Neuronal stem cell (in vitro differentiated cells): ENCODE results near the gene MSH5.
A peak's percentile ranks its signal among the peaks of the same experiment; 100 is the strongest.

Experiments used
- DNase-seq: peaks from one replicate; pipeline ENCODE4 v3.0.0-alpha.2; 2013; ENCODE audit warnings: low spot score
- H2AFZ ChIP-seq: one replicate; pipeline ENCODE4 v1.6.1; 2013; ENCODE audit warnings: mild to moderate bottlenecking, low read length, inconsistent platforms
- H2AK5ac ChIP-seq: 2 replicates; pipeline ENCODE4 v1.6.1; 2013; ENCODE audit warnings: low read depth, mild to moderate bottlenecking, inconsistent platforms, low read length, moderate library complexity, mixed read lengths
- H2BK120ac ChIP-seq: 2 replicates; pipeline ENCODE4 v1.6.1; 2013; ENCODE audit warnings: low read depth, mild to moderate bottlenecking, inconsistent platforms, low read length, moderate library complexity, mixed read lengths
- H2BK12ac ChIP-seq: one replicate; pipeline ENCODE4 v1.6.1; 2013; ENCODE audit warnings: low read length, inconsistent platforms
- H2BK15ac ChIP-seq: 2 replicates; pipeline ENCODE4 v1.6.1; 2013; ENCODE audit warnings: mild to moderate bottlenecking, low read length, inconsistent platforms, mixed read lengths
- H2BK5ac ChIP-seq: one replicate; pipeline ENCODE4 v1.6.1; 2013; ENCODE audit warnings: inconsistent platforms, mild to moderate bottlenecking, low read length, moderate library complexity
- H3K14ac ChIP-seq: one replicate; pipeline ENCODE4 v1.6.1; 2013; ENCODE audit warnings: low read length, inconsistent platforms
- H3K18ac ChIP-seq: 2 replicates; pipeline ENCODE4 v1.6.1; 2013; ENCODE audit warnings: low read length, inconsistent platforms
- H3K23ac ChIP-seq: 2 replicates; pipeline ENCODE4 v1.6.1; 2013; ENCODE audit warnings: low read depth, mild to moderate bottlenecking, mixed read lengths, low read length, inconsistent platforms; ENCODE audit not compliant: poor library complexity
- H3K27ac ChIP-seq: replicated peaks from 3 replicates; pipeline ENCODE4 v1.5.1; 2013; ENCODE audit warnings: low read length, inconsistent platforms
- H3K27me3 ChIP-seq, 3 experiments: 2 replicates each; pipeline ENCODE4 v1.6.1; 2013; ENCODE audit warnings: low read length in 3 of 3, mild to moderate bottlenecking in 2 of 3, inconsistent platforms in 1 of 3, low read depth in 1 of 3, mixed read lengths in 1 of 3, moderate library complexity in 1 of 3; ENCODE audit not compliant: control insufficient read depth in 3 of 3, insufficient read depth in 3 of 3
- H3K36me3 ChIP-seq, 2 donors: replicated peaks in 1 of 2; 2 replicates each; pipeline ENCODE4 v1.6.1; 2013; ENCODE audit warnings: low read length in 2 of 2; ENCODE audit not compliant: control insufficient read depth in 2 of 2, insufficient read depth in 2 of 2
- H3K4ac ChIP-seq: 2 replicates; pipeline ENCODE4 v1.6.1; 2013; ENCODE audit warnings: inconsistent platforms, mild to moderate bottlenecking, low read length, moderate library complexity
- H3K4me1 ChIP-seq, 2 donors: 1 replicate in 1 of 2; 2 replicates in 1 of 2; pipeline ENCODE4 v1.6.1; 2013; ENCODE audit warnings: low read length in 2 of 2, low read depth in 1 of 2; ENCODE audit not compliant: control insufficient read depth in 2 of 2, insufficient read depth in 1 of 2
- H3K4me2 ChIP-seq: one replicate; pipeline ENCODE4 v1.6.1; 2013; ENCODE audit warnings: mild to moderate bottlenecking, low read length, inconsistent platforms; ENCODE audit not compliant: insufficient read depth, poor library complexity, severe bottlenecking
- H3K4me3 ChIP-seq, 2 donors: 2 replicates each; pipeline ENCODE4 v1.5.1; 2013; ENCODE audit warnings: low read length in 2 of 2, mild to moderate bottlenecking in 2 of 2, inconsistent platforms in 1 of 2, moderate library complexity in 1 of 2
- H3K79me1 ChIP-seq: one replicate; pipeline ENCODE4 v1.6.1; 2013; ENCODE audit warnings: low read depth, mild to moderate bottlenecking, inconsistent platforms, low read length, moderate library complexity
- H3K9ac ChIP-seq: one replicate; pipeline ENCODE4 v1.6.1; 2013; ENCODE audit warnings: mild to moderate bottlenecking, low read depth, low read length, inconsistent platforms; ENCODE audit not compliant: poor library complexity
- H3K9me3 ChIP-seq, 2 donors: replicated peaks in 1 of 2; 2 replicates each; pipeline versions ENCODE3 to v1.6.1; 2013; ENCODE audit warnings: low read length in 2 of 2, mild to moderate bottlenecking in 2 of 2, inconsistent platforms in 1 of 2, low read depth in 1 of 2, mixed read lengths in 1 of 2, moderate library complexity in 1 of 2; ENCODE audit not compliant: control insufficient read depth in 2 of 2, insufficient read depth in 1 of 2
- H4K8ac ChIP-seq: one replicate; pipeline ENCODE4 v1.6.1; 2013; ENCODE audit warnings: low read depth, mild to moderate bottlenecking, inconsistent platforms, low read length, moderate library complexity
- H4K91ac ChIP-seq: one replicate; pipeline ENCODE4 v1.6.1; 2013; ENCODE audit warnings: low read length, low read depth, mild to moderate bottlenecking, inconsistent platforms; ENCODE audit not compliant: poor library complexity
- WGBS, 2 donors: extraction: QIAGEN DNeasy Blood & Tissue Kit; methylation state at CpG; one replicate each; pipeline ENCODE4 v1.1.7; 2013; ENCODE audit warnings: missing lambda C conversion rate in 2 of 2, mixed read lengths in 1 of 2; ENCODE audit not compliant: insufficient read length in 2 of 2, insufficient replicate concordance in 1 of 2; ENCODE audit errors: extremely low coverage in 2 of 2; 5-methylcytosine and 5-hydroxymethylcytosine counted together

MSH5 gene

DNA sequence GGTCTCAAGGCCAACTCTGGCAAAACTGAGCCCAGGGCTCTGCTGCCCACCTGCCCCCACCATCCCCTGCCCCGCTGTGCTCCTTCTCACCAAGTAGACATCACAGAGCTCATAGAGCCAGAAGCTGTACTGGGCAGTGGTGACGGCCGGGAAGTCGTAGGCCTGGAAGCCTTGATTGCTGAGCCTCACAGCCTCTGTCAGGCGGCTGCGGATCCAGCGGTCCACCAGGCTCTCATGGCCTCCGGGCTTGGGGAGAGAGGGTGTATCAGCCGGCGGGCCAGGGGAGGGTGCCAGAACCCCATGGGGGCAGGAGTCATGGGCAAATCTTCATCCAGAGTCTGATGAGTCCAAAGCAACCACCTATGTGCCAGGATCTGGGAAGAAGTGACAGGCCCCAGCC is 40.1 kb downstream of the MSH5 start:
- Histone ChIP-seq H3K4me1 (peaks cover 4 to 8% of the 10 kb centered on the region in 2 donors), H2BK120ac (no peak overlapping the region), H3K9me3 (no peaks in the 10 kb centered on the region), H3K79me1 (peaks cover 2% of the 10 kb centered on the region), H2BK5ac (no peak overlapping the region), H3K9ac (no peak overlapping the region), H4K91ac (no peak overlapping the region), H2BK12ac (no peak overlapping the region), H3K23ac (no peak overlapping the region), H2AFZ (no peak overlapping the region), H3K36me3 (peaks cover 53 to 74% of the 10 kb centered on the region in 2 donors), H3K27ac (no peak overlapping the region), H2AK5ac (no peak overlapping the region), H3K18ac (no peak overlapping the region), H3K4ac (no peak overlapping the region), H4K8ac (no peak overlapping the region), H3K27me3 (no peaks in the 10 kb centered on the region), H3K4me3 (no peak overlapping the region), H3K4me2 (no peak overlapping the region), H3K14ac (no peak overlapping the region), H2BK15ac (no peak overlapping the region)
- DNase-seq = no peak
- WGBS, 2 donors = no CpG with 5 or more reads among the region's 10 CpGs

DNA sequence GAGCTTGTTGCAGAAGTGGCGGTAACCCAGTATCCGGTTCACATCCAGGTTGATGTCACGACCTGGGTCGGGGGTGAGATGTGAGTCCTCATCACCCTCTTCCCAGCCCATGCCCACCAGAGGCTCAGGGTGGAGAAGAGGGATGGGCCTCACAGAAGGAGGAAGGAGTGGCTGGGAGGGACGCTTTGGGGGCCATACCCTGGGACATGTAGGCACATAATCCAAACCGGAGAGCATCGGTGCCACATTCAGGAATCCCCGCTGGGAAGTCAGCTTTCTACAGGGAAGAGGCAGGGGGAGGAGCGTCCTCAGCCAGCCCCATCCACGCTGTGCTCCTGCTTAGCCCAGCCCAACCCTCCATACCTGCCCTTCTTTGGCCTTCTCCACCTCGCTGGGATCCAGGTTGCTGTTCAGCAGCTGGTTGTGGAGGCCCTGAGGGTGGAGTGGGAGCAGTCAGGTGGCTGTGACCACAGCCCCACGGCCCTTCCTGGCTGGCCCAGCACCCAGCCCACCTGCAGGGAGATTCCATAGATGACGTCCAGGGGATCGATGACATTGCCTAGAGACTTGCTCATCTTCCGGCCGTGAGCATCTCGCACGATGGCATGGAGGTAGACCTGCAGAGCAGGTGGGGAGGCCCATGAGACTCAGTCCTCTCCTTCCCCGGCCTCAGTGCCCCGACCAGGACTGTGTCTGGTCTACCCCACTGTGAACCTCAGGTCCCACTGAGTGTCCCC is 40.9 kb downstream of the MSH5 start:
- Histone ChIP-seq H4K91ac (no peak overlapping the region), H2BK120ac (no peak overlapping the region), H3K14ac (peak overlapping the region; percentile 8), H3K4me3 (no peak overlapping the region), H3K36me3 (peaks cover 59 to 82% of the 10 kb centered on the region in 2 donors), H4K8ac (no peak overlapping the region), H3K4ac (no peak overlapping the region), H2AFZ (no peak overlapping the region), H3K23ac (no peak overlapping the region), H3K9ac (peak overlapping the region; percentile 44), H3K27ac (no peak overlapping the region), H3K27me3 (no peaks in the 10 kb centered on the region), H2AK5ac (no peak overlapping the region), H2BK12ac (peak overlapping the region; percentile 73), H2BK5ac (peak overlapping the region; percentile 24), H3K4me1 (peaks cover 4 to 8% of the 10 kb centered on the region in 2 donors), H3K9me3 (no peaks in the 10 kb centered on the region), H3K79me1 (peaks cover 2% of the 10 kb centered on the region), H3K18ac (no peak overlapping the region), H3K4me2 (no peak overlapping the region), H2BK15ac (no peak overlapping the region)
- no peak for DNase-seq
- no CpG with 5 or more reads among the region's 20 CpGs for WGBS, 2 donors

GRCh38 chr6:31781244-31782125 is 41.7 kb downstream of the MSH5 start:
- H2BK12ac ChIP-seq = no peak overlapping the region
- H3K9ac ChIP-seq = no peak overlapping the region
- H3K14ac ChIP-seq = no peak overlapping the region
- no peak overlapping the region for H2AFZ ChIP-seq
- H3K4me3 ChIP-seq = no peak overlapping the region
- no peak overlapping the region for H2BK15ac ChIP-seq
- no peak overlapping the region for H2AK5ac ChIP-seq
- no peak overlapping the region for H4K8ac ChIP-seq
- peaks cover 2% of the 10 kb centered on the region for H3K79me1 ChIP-seq
- H3K4ac ChIP-seq = no peak overlapping the region
- H3K27ac ChIP-seq = no peak overlapping the region
- H2BK5ac ChIP-seq = no peak overlapping the region
- no peak for DNase-seq
- no peak overlapping the region for H3K18ac ChIP-seq
- no peak overlapping the region for H2BK120ac ChIP-seq
- no peaks in the 10 kb centered on the region for H3K9me3 ChIP-seq
- no CpG with 5 or more reads among the region's 23 CpGs for WGBS, 2 donors
- H3K27me3 ChIP-seq = no peaks in the 10 kb centered on the region
- H3K23ac ChIP-seq = peak overlapping the region; percentile 85
- H3K4me1 ChIP-seq = peaks cover 4 to 8% of the 10 kb centered on the region in 2 donors
- H3K4me2 ChIP-seq = no peak overlapping the region
- no peak overlapping the region for H4K91ac ChIP-seq
- H3K36me3 ChIP-seq = peaks cover 62 to 90% of the 10 kb centered on the region in 2 donors
